ENCODE measurements around the gene STAT5A. TPM values are rescaled to one million over a fixed set of nuclear protein-coding genes. Genes with fewer than 3 reads are reported as not detected.
A peak's percentile ranks its signal among the peaks of the same experiment; 100 is the strongest.

The STAT5A gene
- total RNA-seq, 1 experiment from 2014 or later, result 6.4 TPM

- Histone ChIP-seq H3K14ac (ENCODE audit: insufficient read depth, low read length) (no peak overlapping the region), H2AK5ac (ENCODE audit: insufficient read length, low read length) (no peak overlapping the region), H3K18ac (ENCODE audit: insufficient read length, low read depth, low read length) (no peak overlapping the region), H4K5ac (ENCODE audit: insufficient read length, low read depth, low read length) (no peak overlapping the region), H2BK5ac (ENCODE audit: insufficient read length, low read length) (no peak overlapping the region), H4K8ac (replicated peaks; ENCODE audit: insufficient read length, low read depth, low read length) (no peak overlapping the region), H4K20me1 (ENCODE audit: control insufficient read depth, insufficient read depth, insufficient read length) (no peaks in the 10 kb centered on the region), H4K91ac (ENCODE audit: insufficient read length, low read depth, low read length) (no peak overlapping the region), H2BK15ac (ENCODE audit: low read depth, low read length) (no peak overlapping the region), H3K9ac (ENCODE audit: extremely low read depth, insufficient read length, low read length) (no peak overlapping the region), H2BK120ac (ENCODE audit: low read depth, low read length, poor library complexity, severe bottlenecking) (no peak overlapping the region), H3K23ac (ENCODE audit: insufficient read length, low read depth, low read length) (no peak overlapping the region), H3K9me3 (ENCODE audit: control insufficient read depth, low read depth, low read length) (no peaks in the 10 kb centered on the region), H3K27me3 (ENCODE audit: insufficient read depth, low read length) (no peaks in the 10 kb centered on the region; the same call in 1 of the 2 replicates), H3K79me1 (ENCODE audit: insufficient read depth, low read depth, low read length, poor library complexity, severe bottlenecking) (no peaks in the 10 kb centered on the region), H2BK12ac (ENCODE audit: insufficient read length, low read depth, low read length) (no peak overlapping the region), H3K23me2 (ENCODE audit: insufficient read length, low read depth, low read length, poor library complexity, severe bottlenecking) (peaks cover 4% of the 10 kb centered on the region), H3K27ac (ENCODE audit: insufficient read length, low read depth, low read length) (no peak overlapping the region), H3K56ac (ENCODE audit: insufficient read length, low read depth, low read length) (no peak overlapping the region), H3T11ph (ENCODE audit: low read length) (no peak overlapping the region), H2AFZ (ENCODE audit: low read length) (no peak overlapping the region), H3K4ac (ENCODE audit: low read depth, low read length) (no peak overlapping the region), H3K79me2 (ENCODE audit: insufficient read depth, low read length) (no peaks in the 10 kb centered on the region), H3K4me1 (ENCODE audit: insufficient read depth, low read length) (peaks cover 7% of the 10 kb centered on the region; the same call in 1 of the 2 replicates), H2BK20ac (ENCODE audit: low read depth, low read length, poor library complexity, severe bottlenecking) (no peak overlapping the region), H3K4me2 (ENCODE audit: insufficient read depth, insufficient read length, low read length) (no peak overlapping the region)
- Mint-ChIP-seq H3K27me3 (ENCODE audit: low read depth) (peaks cover 38% of the 10 kb centered on the region), H3K9me3 (no peaks in the 10 kb centered on the region; a peak in 1 of 5 replicates), H3K36me3 (ENCODE audit: insufficient read depth in 1 of 3, low read depth in 3 of 3) (peaks cover 0 to 2% (median 0%) of the 10 kb centered on the region in 3 experiments; a peak in 2 of 7 replicates), H3K4me1 (peaks cover 17 to 33% of the 10 kb centered on the region in 2 experiments), H3K4me3 (peak overlapping the region in 1 of 2 experiments; percentile 64; a peak in 2 of 5 replicates), H3K27ac (no peak overlapping the region)
- no CpG with 5 or more reads among the region's 5 CpGs for WGBS (ENCODE audit: extremely low coverage, insufficient read length, low lambda C conversion rate)
- DNase-seq, result peak; percentile 30
- no peak for TF ChIP-seq CTCF (conservative IDR thresholded peaks at IDR 0.05)
Measured at GRCh38 chr17:42286411-42287221, 1.7 kb upstream of the STAT5A start.
